GM18499 (cell line): Measurements from ENCODE around the gene BPIFB1.

Experiments
- ATAC-seq: cut with Tn5 transposase; IDR thresholded peaks from one replicate; pipeline ENCODE4 v1.9.1; 2021; ENCODE audit warnings: moderate number of reproducible peaks; ENCODE audit not compliant: insufficient read depth, unreplicated experiment

The BPIFB1 gene

GRCh38 chr20:33352258-33353012 is 69.4 kb downstream of the BPIFB1 start:
- no peak for ATAC-seq

GRCh38 chr20:33353013-33353402 is 70.0 kb downstream of the BPIFB1 start:
- ATAC-seq = no peak
